Measurements from ENCODE around the gene OR52R1. TPM values are rescaled to one million over a fixed set of nuclear protein-coding genes. Genes with fewer than 3 reads are reported as not detected.

Gene OR52R1
- total RNA-seq, 1 donor from 2014 or later, result not detected

Other genes with a start within 250 kb of the OR52R1 start
- not detected for gene OR52I2, start 222.6 kb downstream of the OR52R1 start, total RNA-seq
- gene OR52I1, start 210.3 kb downstream of the OR52R1 start, total RNA-seq, result not detected
- 7.8 TPM for gene TRIM68, start 196.1 kb downstream of the OR52R1 start, total RNA-seq
- not detected for gene OR51D1, start 166.9 kb downstream of the OR52R1 start, total RNA-seq
- 1.00 TPM for gene OR51E1, start 160.4 kb downstream of the OR52R1 start, total RNA-seq
- gene OR51E2, start 106.5 kb downstream of the OR52R1 start, total RNA-seq, result not detected
- gene MMP26, start 99.6 kb downstream of the OR52R1 start, total RNA-seq, result not detected
- gene OR51F1, start 34.4 kb downstream of the OR52R1 start, total RNA-seq, result not detected
- not detected for gene OR51F2, start 16.9 kb upstream of the OR52R1 start, total RNA-seq
- gene OR51S1, start 44.8 kb upstream of the OR52R1 start, total RNA-seq, result not detected
- not detected for gene OR51T1, start 77.5 kb upstream of the OR52R1 start, total RNA-seq
- gene OR51A7, start 99.4 kb upstream of the OR52R1 start, total RNA-seq, result not detected
- not detected for gene OR51G2, start 115.0 kb upstream of the OR52R1 start, total RNA-seq
- gene OR51G1, start 120.0 kb upstream of the OR52R1 start, total RNA-seq, result not detected
- gene OR51A4, start 143.2 kb upstream of the OR52R1 start, total RNA-seq, result not detected
- gene OR51A2, start 151.3 kb upstream of the OR52R1 start, total RNA-seq, result not detected
- gene OR51L1, start 190.5 kb upstream of the OR52R1 start, total RNA-seq, result not detected
- not detected for gene OR52J3, start 242.1 kb upstream of the OR52R1 start, total RNA-seq